Activated CD8-positive, alpha-beta memory T cell treated with anti-CD3 and anti-CD28 coated beads, Interleukin-2, amount 50 U/mL, for 1 hour (primary cell): ENCODE measurements around the gene ETFB.

Source experiments
- DNase-seq: peaks from one replicate; pipeline ENCODE4 v3.0.0-alpha.2; 2020; ENCODE audit errors: extremely low read depth

The ETFB gene

DNA sequence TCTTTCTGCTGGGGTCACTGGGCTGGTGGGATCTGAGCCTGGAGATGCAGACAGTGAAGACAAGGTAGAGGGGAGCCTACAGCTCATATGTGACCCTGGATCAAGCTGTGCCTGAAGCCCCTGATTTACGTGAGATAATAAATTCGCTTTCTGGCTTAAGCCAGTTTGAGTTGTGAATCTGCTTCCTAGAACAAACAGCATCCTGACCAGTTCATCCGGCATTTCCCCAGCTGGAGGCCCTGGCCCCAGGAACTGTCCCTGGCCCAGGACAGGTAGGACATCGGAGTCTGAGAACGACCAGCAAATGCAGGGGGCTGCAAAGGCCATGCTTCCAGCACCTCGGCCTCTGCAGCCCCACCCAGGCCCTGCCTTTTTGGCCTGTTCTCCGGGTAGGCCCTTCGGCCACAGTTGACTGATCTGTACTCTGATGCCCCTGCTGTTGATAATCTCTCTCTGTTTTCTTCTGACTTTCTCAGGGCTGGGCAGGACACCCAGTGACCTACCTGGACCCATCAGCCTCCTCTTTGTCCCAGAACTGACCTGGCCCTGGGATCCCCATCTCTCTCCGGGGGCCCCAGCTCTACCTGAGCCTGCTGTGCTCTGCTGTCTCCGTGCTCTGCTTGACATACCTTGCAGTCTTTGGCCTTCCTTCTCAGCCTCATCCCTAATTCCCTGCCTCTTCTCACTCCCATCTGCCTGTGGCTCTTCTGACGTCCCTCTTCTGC, 14.8 kb downstream of the ETFB start:
- no peak for DNase-seq

DNA sequence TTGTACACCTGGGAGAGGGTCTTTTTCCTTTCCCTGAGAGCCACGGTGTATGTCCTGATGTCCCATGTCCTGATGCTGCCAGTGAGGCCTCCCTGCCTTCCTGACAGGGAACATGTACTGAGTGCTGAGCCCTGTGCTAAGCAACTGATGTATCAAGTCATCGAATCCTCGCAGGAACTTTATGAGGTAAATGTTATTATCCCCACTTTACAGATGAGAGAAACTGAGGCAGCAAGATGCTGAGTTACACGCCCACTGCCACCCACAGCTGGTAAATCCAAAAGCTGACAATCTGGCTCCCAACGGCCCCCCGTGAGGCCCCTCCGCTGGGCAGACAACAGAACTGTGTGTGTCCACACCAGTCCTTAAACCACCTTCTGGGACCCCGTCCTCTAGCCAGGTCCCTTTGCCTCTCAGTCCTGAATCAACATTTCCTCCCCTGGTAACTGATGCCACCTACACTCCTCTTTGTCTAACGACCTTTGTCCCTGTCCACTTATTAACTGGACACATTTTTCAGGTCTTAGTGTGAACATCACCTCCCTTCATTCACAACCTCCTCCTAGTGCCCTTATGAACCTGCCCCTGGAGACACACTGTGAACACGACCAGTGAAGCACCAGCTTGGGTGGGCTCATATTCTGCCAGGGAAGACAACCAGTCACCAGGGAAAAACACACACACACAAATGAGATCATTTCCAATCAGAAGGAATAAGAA, 18.8 kb downstream of the ETFB start:
- no peak for DNase-seq

- no peak for DNase-seq
These were observed 19.4 kb downstream of the ETFB start for GRCh38 chr19:51346742-51347141.

- DNase-seq, result no peak
These were observed 21.0 kb downstream of the ETFB start for GRCh38 chr19:51345076-51345620.

DNA sequence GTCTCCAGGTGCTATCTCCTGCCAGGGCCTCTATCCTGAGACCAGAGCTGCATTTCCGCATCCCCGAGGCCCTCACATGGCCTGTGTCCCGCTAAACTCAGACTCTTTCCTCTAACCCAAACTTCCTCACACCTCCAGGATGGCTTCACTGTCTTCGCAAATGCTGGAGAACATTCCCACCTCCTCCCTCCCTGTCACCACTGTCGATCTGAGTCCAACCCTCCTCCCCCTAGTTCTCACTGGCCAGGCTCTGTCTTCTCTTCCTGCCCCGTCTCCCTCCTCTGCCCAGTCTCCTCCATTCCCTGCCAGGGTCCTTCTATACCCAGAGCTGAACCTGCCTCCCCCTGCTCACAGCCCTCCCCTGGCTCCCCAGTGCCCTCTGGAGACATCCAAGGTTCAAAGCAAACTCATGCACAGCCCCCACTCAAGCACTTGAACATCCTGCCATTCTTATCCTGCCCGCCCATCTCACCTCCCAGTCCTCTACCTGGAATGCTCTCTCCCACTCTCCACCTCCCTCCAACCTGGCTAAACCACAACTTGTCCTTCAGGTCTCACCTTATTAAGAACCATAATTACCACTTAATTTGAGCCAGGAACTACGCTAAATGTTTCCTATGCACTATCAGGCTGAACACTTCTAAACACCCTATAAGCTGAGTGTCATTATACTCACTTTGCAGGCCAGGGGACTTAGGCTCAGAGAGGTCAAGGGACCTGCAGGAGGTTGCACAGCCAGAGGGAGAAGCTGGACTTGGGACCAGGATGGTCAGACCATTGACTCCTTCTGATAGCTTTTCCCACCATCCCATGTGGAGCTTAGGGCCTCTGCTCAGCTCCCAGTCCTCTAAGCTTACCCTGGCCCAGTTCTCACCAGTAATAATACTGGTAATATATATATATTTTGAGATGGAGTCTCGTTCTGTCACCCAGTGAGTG, 23.3 kb downstream of the ETFB start:
- DNase-seq, result no peak

GRCh38 chr19:51341976-51342580, 24.1 kb downstream of the ETFB start, which contains the start of gene VSIG10L:
TSS of gene VSIG10L (minus strand) at chr19:51342139. CDS start at chr19:51342124, 15 bp downstream.
- no peak for DNase-seq

DNA sequence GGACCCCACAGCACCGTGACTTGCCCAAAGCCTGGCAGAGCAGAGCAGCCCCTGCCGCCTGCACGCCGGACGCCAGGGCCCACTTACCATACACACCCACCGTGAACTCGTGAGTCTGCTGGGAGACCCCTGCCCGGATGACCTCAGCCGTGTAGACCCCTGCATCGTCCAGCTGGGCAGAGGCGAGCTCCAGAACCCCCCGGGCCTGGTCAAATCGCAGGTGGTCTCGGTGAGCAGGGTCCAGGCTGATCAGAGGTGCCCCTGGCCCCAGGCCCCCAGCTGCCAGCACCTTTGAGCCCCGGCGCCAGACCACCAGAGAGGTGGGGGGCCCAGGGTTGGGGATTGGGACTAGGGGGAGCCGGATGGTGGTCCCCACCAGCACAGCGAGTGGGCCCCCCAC, 25.1 kb downstream of the ETFB start:
- DNase-seq, result no peak

DNA sequence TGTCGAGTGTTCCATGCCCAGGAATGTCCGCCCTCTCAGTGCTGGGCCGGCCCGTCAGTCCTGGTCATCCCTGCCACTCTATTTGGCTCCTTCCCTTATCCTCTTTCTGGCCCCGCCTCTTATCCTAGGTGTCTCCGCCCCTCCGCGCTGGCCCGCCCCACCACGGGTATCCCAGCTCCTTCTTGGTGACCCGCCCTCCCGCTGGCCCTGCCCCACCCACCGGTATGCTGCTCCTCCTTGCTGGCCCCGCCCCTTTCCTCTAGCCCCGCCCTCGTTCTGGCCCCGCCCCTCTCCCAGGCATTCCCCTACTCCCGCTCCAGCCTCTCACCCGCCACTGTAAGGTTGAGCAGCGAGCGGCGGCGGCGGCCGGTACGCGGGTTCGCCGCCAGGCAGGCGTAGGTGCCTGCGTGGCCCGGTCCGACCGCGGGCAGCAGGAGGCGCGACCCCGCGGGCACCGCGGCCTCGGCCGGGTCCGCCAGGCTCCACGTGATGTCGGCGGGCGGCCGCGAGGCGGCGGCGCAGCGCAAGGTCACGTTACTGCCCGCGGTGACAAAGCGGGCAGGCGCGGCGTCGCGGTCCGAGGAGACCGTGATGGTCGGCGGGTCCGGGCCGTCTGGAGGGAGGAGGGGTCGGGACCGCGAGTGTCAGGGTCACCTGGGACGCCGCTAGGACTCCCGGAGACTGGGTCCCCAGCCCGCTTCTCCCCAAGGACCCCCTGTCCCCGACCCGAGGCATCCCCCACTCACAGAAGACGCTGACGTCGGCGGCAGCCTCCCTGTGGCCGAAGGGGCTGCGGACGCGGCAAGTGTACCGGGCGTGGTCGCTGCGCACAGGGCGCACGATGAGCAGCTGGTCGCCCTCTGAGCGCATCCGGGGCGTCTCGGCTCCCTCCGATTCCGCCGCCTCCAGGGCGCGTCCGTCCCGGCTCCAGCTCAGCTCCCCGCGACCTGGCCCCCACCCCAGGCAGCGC, 26.2 kb downstream of the ETFB start:
- peak; percentile 52 for DNase-seq

- DNase-seq, result no peak
These were observed 26.9 kb downstream of the ETFB start for GRCh38 chr19:51339313-51339686.

GRCh38 chr19:51338563-51339312, 27.4 kb downstream of the ETFB start:
- DNase-seq, result peak; percentile 54

GRCh38 chr19:51337861-51338562, 28.2 kb downstream of the ETFB start:
- DNase-seq, result no peak

GRCh38 chr19:51337141-51337860, 28.9 kb downstream of the ETFB start:
- DNase-seq, result no peak

DNA sequence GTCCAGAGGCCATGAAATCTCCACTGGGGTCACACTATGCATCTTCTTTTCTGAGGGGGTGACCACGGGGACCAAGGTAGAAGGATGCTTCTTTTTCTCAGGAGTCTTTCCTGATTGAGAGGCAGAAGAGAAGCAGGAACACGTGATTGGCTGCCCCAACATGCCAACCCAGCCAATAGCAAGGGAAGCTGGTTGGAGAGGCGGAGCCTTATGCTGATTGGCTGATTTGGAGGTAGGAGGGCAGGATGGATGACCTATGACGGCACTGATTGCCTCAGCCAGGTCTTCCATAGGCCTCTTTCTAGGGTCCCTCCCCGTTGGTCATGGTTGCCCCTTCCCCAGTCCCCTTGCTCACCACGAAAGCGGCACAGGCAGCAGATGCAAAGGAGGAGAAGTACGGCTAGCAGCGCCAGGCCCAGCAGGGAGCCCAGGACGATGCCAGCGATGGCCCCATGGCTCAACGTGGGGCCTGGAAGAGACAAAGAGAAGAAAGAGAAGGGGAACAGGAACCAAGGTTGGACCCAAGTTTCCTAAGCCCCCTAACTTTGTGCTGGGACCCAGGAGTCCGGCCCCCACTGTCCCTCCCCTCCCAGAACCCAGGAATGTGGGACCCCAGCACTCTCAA, 32.2 kb downstream of the ETFB start:
- no peak for DNase-seq

- no peak for DNase-seq
These were observed 34.5 kb downstream of the ETFB start for GRCh38 chr19:51331716-51332115.

GRCh38 chr19:51331193-51331592, 35.0 kb downstream of the ETFB start:
- DNase-seq, result no peak

GRCh38 chr19:51330366-51330765, 35.8 kb downstream of the ETFB start:
- no peak for DNase-seq

DNA sequence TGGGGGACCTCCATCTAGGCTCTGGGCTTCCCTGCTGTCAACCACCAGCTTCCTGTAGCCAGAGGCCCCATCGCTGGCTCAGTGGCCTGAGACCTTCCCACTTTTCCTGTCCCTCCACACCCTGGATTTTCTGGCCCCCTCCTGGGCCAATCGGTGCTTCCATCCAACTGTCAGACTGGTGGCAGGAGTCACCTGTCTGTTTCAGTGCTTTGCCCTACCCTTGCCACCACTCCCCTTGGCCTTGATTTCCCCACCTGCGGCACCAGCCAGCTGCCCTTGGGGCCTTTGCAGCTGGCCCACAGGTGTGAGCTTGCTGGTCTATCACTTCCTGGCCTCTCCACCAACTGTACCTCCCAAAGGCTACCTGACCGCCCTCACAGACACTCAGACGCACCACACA, 36.8 kb downstream of the ETFB start:
- no peak for DNase-seq
